Testis (tissue), 3 donors: Measurements from ENCODE around the gene NAT8L. TPM values are rescaled to one million over a fixed set of nuclear protein-coding genes. Genes with fewer than 3 reads are reported as not detected.
A peak's percentile ranks its signal among the peaks of the same experiment; 100 is the strongest.

Source experiments
- DNase-seq: peaks from one replicate; pipeline ENCODE4 v3.0.0-alpha.2; 2019
- H3K27ac ChIP-seq, 2 donors: fragments of 200-600 bp; sonication (generic); one replicate each; pipeline ENCODE4 v1.5.1; 2019
- H3K27me3 ChIP-seq: fragments of 200-600 bp; sonication (generic); one replicate; pipeline ENCODE4 v1.5.1; 2019
- H3K36me3 ChIP-seq: fragments of 200-600 bp; sonication (generic); one replicate; pipeline ENCODE4 v1.5.1; 2017; ENCODE audit warnings: low read depth; ENCODE audit errors: missing control alignments
- H3K4me1 ChIP-seq: fragments of 200-600 bp; sonication (generic); one replicate; pipeline ENCODE4 v1.5.1; 2019
- H3K4me3 ChIP-seq, 2 donors: fragments of 200-600 bp; sonication (generic); one replicate each; pipeline ENCODE4 v1.5.1; 2017 to 2019
- H3K9me3 ChIP-seq: fragments of 200-600 bp; sonication (generic); one replicate; pipeline ENCODE4 v1.5.1; 2017
- CTCF ChIP-seq, 3 experiments: fragments of 450-650 bp in 2 of 3; fragments of 200-600 bp in 1 of 3; sonication (generic) in 1 of 3; IDR thresholded peaks; one replicate each; pipeline ENCODE4 v1.5.1; 2016 to 2019; ENCODE audit warnings: antibody characterized with exemption in 3 of 3, mild to moderate bottlenecking in 2 of 3, moderate library complexity in 1 of 3
- POLR2A ChIP-seq: fragments of 450-650 bp; IDR thresholded peaks from one replicate; pipeline ENCODE4 v1.6.1; 2017; ENCODE audit warnings: antibody characterized with exemption, mild to moderate bottlenecking, moderate library complexity
- WGBS, 2 donors: methylation state at CpG; one replicate each; pipeline ENCODE4 v1.1.5; 2018; 5-methylcytosine and 5-hydroxymethylcytosine counted together
- intact Hi-C: fragments of 100-400 bp; cut with DNase I; formaldehyde crosslinking; loops from one replicate; pipeline ENCODE4 v1.15.1; 2023; ENCODE audit warnings: low total_unique reads
- polyA plus RNA-seq: library from polyadenylated mRNA; stranded (reverse); fragments of 350-450 nt; fragmentation: Illumina TruSeq; extraction: RNeasy Lipid Tissue Mini Kit (QIAGEN cat#74804); gene quantifications from one replicate; pipeline ENCODE4 v1.2.3, GENCODE V29; 2014; ENCODE audit warnings: low read depth, low replicate concordance; ENCODE audit not compliant: insufficient read depth
- total RNA-seq, 2 donors: library from RNA; depleted of rRNA; stranded (reverse); fragments of >200 nt; gene quantifications; one replicate each; pipeline ENCODE4 v1.2.3, GENCODE V29; 2016

Gene NAT8L
- total and polyA plus RNA-seq, 3 donors from 2014 or later: 36.6 to 82.9 (median 56.6) TPM

- DNase-seq: no peak
- Histone ChIP-seq H3K27ac (no peak overlapping the region), H3K36me3 (no peaks in the 10 kb centered on the region), H3K4me3 (no peak overlapping the region), H3K9me3 (no peaks in the 10 kb centered on the region), H3K27me3 (no peaks in the 10 kb centered on the region), H3K4me1 (peaks cover 40% of the 10 kb centered on the region)
- intact Hi-C loops: no loop called here
- TF ChIP-seq POLR2A: no peak
- TF ChIP-seq CTCF (IDR thresholded peaks at IDR 0.05): no peak
- WGBS, 2 donors: 93 to 96% methylated on average over 8 to 12 of the region's 12 CpGs
Measured at GRCh38 chr4:2075171-2075986, 16.3 kb downstream of the NAT8L start.

GRCh38 chr4:2075987-2076907 lies 17.1 kb downstream of the NAT8L start:
- intact Hi-C loops: no loop called here
- no peaks in the 10 kb centered on the region for H3K27me3 ChIP-seq

GRCh38 chr4:2076908-2077536 lies 17.9 kb downstream of the NAT8L start:
- Histone ChIP-seq H3K36me3 (no peaks in the 10 kb centered on the region), H3K27ac (no peak overlapping the region), H3K4me3 (no peak overlapping the region), H3K9me3 (no peaks in the 10 kb centered on the region), H3K27me3 (no peaks in the 10 kb centered on the region), H3K4me1 (peaks cover 27% of the 10 kb centered on the region)
- DNase-seq: peak; percentile 14
- WGBS, 2 donors: 64 to 87% methylated on average over 6 to 9 of the region's 9 CpGs
- TF ChIP-seq POLR2A (no peak), CTCF (IDR thresholded peaks at IDR 0.05) (no peak)
- intact Hi-C loops: no loop called here

More at GRCh38 chr4:2075987-2076907, 17.1 kb downstream of the NAT8L start:
- peaks cover 34% of the 10 kb centered on the region for H3K4me1 ChIP-seq
- H3K9me3 ChIP-seq: no peaks in the 10 kb centered on the region
- no peaks in the 10 kb centered on the region for H3K36me3 ChIP-seq
- 95 to 97% methylated on average over 24 to 31 of the region's 31 CpGs for WGBS, 2 donors
- no peak overlapping the region for H3K27ac ChIP-seq
- no peak for DNase-seq
- TF ChIP-seq POLR2A (no peak), CTCF (IDR thresholded peaks at IDR 0.05) (no peak)
- no peak overlapping the region for H3K4me3 ChIP-seq

- H3K4me1 ChIP-seq: peaks cover 19% of the 10 kb centered on the region
- H3K36me3 ChIP-seq: no peaks in the 10 kb centered on the region
- H3K4me3 ChIP-seq: no peak overlapping the region
- TF ChIP-seq CTCF (IDR thresholded peaks at IDR 0.05): no peak
- TF ChIP-seq POLR2A: no peak
- no peaks in the 10 kb centered on the region for H3K27me3 ChIP-seq
- no peak overlapping the region for H3K27ac ChIP-seq
- WGBS, 2 donors: 91% methylated on average over 11 to 16 of the region's 17 CpGs
- no peak for DNase-seq
- intact Hi-C loops: no loop called here
- no peaks in the 10 kb centered on the region for H3K9me3 ChIP-seq
Measured at GRCh38 chr4:2077537-2078460, 18.7 kb downstream of the NAT8L start.
